HG02840 (cell line): ENCODE results near the gene CHP1.
"Not testable (repeated sequence)": the region's sequence is repeated elsewhere in the genome, so short reads cannot be mapped to it uniquely, and the experiment has no call there.

Experiments
- ATAC-seq: cut with Tn5 transposase; IDR thresholded peaks from one replicate; pipeline ENCODE4 v1.9.1; 2021; ENCODE audit warnings: mild to moderate bottlenecking, moderate library complexity, moderate number of reproducible peaks; ENCODE audit not compliant: unreplicated experiment, low FRiP score

The CHP1 gene

DNA sequence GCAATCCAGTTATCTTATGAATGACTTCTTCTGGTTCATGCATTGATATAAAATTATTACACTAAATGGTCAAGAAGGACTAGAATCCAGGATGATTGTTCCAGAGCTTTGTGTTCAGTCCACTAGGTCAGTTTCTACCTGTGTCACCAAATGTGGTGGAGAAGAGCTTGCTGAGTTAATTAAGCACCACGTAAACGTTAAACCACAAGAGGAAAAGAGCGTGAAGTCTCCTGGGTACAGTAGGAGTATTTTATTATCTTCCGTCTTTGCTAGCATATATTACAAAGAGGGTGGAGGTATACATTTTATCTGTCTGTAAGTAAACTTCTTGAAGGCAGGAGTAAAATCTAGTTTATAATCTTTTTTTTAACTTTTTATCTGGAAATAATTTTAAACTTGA is 23.5 kb downstream of the CHP1 start:
- no peak for ATAC-seq

DNA sequence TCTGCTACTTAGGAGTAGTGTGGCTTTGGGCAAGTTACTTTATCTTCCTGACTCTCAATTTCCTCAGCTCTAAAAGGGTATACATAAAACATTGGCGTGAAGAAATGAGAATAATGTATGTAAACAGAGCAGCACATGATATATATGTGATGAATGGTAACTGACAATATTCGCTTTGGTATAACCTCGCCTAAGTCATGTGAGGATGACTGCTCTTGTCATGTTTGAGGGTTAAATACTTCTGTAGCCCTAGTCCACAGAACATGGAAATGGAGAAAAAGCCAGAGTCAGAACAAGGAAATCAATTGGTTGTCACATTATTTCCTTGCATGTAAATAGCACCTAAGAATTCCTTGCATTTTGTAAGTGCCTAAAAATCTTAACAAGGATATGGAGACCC is 25.0 kb downstream of the CHP1 start:
- ATAC-seq, result no peak

DNA sequence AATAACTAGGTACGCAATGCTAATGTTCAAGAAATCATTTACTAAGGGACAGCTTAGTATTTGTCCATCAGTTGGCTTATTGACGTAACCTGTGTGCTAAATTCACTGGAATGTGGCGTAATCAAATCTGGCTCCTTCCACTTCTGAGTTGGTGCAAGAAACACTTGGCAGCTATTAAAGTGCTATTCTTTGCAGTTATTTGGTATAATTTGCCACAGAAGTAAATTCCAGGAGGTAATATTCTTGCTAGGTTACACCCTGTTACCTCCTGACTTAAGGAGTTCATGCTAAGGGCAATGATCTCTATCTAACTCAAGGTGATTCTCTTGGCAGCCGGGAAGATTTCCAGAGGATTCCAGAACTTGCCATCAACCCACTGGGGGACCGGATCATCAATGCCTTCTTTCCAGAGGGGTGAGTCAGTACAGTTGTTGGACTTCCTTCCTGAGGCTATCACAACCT is 25.5 kb downstream of the CHP1 start:
- ATAC-seq, result no peak

DNA sequence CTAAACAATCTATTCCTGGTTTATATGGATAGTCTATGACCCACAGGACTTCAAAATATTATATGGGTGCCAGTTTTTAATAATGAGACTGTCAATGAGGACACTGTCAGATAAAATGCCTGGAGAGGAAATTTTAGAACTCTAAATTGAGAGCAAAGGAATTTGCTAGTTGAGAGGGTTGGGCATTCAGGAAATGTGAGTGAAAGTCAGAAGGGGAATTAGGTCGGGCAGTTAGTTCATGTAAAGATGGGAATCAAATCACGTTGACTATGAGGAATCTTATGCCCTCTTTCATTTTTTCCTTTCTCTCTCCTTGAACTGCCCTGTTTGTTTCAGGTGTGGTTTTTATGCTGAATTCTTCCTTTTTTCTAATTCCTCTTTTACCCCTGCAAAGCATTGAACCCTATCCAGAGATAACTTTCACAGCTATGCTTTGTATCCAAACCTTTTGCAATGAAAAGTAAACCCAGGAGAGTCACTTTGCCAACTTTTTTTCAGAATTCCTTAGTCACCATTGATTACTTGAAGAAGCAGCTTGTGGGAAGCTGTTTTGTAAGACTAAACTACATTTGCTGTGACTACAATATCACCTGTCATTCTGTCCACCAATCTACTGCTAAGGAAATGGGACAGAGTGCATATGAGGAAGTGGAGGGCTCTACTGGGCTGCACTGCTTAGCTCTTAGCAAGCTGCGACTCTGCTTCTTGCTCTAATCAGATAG is 27.8 kb downstream of the CHP1 start:
- ATAC-seq, result no peak

DNA sequence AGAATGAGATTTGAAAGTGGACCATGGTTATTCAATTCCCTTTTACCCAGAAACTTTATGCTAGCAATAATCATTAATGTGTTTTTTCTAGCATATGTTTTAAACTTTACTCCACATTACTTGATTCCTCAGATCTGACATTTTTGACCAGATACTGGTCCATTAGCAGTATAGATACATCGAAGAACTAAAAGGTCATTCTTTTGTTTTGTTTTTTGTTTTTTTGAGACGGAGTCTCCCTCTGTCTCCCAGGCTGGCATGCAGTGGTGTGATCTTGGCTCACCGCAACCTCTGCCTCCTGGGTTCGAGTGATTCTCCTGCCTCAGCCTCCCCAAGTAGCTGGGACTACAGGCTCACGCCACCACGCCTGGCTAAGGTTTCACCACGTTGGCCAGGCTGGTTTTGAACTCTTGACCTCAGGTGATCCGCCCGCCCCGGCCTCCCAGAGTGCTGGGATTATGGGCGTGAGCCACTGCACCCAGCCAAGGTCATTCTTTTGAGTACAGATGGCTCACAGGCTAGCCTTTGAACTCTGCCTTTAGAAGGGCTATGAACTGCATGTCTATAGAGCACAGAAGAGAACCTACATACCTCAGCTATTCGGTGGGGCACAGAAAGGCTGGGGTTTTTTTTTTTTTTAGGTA is 28.6 kb downstream of the CHP1 start:
- no peak for ATAC-seq

DNA sequence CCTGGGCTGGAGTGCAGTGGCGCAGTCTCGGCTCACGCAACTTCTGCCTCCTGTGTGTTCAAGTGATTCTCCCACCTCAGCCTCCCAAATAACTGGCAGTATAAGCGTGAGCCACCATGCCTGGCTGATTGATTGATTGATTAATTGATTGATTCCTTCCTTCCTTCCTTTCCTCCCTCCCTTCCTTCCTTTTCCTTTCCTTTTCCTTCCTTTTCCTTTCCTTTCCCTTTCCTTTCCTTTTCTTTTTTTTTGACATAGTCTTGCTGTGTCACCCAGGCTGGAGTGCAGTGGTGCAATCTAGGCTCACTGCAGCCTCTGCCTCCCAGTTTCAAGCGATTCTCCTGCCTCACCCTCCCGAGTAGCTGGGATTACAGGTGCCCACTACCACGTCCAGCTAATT is 29.9 kb downstream of the CHP1 start:
- ATAC-seq, result not testable (repeated sequence)

DNA sequence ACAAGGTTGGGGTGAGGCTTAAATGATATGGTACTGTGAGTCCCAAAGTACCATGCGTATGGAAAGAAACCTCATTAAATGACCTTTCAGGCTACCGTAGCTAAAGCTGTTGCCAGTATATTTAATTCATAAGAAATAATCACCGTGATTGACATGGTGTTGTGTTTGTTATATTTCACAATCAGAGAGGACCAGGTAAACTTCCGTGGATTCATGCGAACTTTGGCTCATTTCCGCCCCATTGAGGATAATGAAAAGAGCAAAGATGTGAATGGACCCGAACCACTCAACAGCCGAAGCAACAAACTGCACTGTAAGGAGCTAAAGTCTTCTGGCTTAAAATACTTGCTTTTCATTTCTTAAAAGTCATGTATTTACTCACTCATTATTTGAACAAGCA is 31.5 kb downstream of the CHP1 start:
- no peak for ATAC-seq

DNA sequence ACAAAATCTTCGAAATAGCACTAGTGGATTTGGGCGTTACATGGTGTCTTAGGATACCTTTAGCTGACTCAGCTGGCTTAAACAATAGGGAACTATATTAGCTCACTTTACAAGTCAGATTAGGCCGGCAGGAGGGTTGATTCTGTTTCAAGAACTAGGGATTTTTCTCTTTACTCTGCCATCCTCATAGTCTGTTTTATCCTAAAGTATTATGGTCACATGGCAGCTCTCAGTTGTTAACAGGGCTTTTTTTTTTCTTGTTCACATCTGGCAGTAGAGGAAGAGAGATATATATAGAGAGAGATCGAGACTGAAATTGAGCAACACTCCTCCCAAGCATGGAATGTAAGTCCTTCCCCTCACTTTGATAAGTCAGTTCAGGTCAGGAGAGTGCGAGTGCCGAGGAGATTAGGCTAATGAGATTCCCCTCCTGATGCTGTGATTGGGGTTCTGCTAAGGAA is 32.9 kb downstream of the CHP1 start:
- no peak for ATAC-seq

DNA sequence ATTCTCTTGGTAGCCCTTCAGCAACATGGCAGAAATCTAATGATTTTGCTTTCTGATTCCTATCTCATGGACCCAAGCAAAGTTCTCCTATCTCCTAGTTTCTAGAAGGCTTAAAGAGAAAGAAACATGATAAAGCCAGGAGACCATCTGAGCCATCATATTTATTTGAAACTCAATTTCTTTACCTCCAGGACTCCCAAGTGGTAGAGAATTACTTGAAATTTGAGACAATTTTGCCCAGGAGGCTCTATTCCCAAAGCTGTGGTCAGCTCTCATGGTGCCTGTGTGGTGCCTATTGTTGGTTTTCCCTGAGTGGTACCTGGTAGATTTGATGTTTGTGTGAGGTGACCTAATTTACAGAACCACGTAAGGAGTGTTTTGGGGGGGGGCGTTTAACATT is 38.8 kb downstream of the CHP1 start:
- no peak for ATAC-seq

DNA sequence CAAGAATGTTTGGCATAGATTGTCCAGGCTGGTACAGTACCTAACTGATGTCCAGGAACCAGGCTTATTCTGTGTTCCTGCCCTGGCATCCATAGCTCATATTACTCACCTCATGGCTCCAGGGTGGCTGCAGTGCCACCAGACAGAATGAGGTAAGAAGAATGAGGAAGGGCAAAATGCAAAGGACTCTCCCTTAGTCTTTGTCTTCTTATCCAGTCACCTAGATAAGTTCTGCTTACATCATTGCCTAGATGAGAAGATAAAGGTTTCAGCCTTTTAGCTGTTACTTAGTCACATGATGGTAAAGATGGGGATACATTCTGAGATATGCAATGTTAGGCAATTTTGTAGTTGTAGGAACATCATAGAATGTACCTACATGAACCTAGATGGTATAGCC is 45.8 kb downstream of the CHP1 start:
- ATAC-seq, result no peak

DNA sequence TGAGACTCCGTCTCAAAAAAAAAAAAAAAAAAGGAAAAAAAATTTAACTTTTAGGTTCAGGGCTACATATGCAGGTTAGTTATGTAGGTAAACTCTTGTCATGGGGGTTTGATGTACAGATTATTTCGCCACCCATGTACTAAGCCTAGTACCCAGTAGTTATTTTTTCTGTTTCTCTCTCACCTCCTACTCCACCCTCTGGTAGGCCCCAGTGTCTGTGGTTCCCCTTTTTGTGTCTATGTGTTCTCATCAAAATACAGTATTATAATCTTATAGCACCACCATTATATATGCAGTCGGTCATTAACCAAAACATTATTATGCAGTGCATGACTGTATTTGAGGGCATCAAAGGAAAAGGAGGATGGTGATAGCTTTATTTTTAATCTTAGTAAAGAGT is 47.3 kb downstream of the CHP1 start:
- ATAC-seq, result no peak

DNA sequence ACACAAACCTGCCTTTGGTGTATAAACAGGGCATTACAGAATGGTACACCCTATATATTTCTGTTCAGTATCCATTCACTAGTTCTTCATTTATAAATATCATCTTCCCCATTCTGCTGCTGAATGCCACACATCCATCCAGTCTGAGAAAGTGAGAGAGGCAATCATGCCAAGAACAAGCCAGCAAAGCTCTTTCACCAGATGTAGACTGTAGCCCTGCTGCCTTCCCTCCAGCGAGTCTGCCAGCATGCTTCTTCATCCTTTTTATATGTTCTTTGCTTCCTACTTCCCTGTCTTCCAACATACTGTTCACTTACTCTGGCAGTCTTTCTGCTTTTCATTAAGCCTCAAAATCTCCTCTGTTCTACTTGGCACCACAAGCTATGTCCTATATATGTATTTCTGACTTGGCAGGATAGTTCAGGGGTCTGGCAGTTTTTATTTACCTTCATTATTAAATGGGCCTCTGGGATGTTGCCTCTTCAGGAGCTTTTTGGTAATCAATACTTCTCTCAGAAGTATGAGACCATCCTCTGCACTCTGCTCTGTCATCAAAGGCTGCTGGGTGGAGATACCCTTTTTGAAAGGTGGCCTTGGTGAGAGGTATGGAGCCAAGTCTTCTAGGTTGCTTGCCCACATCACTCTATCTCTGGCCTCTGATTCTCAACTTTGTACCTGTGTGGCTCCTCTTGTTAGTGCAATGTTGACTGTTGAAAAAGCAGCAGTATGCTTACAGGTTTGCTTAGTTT is 48.6 kb downstream of the CHP1 start:
- ATAC-seq, result no peak

DNA sequence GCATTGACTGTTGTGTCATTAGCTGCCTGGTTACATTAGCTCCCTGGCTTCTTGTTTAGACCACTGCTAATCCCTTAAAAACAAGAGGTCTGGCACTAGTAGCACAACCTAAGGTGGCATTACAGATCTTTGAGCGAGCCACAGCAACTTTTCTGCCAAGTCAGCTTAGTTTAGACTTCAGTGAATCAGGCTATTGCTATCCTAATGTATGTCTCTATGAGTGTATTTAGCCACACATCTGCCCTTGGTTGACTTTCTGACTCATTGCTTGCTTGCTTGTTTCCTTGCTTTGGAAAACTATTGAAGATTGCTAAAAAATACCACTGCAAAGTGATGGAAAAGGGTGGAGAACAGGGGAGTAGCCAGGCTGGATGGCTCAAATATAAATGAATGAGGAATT is 50.2 kb downstream of the CHP1 start:
- no peak for ATAC-seq

DNA sequence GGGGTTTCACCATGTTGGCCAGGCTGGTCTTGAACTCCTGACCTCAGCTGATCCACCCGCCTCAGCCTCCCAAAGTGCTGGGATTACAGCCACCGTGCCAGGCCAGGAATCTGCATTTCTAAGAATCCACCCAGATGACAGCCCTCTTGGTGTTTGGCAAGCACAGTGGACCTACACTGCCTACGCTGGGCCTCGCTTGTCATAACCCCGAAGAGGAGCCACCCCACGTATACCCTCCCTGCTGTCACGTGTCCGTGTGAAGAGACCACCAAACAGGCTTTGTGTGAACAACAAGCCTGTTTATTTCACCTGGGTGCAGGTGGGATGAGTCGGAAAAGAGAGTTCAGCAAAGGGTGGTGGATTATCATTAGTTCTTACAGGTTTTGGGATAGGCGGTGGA is 51.4 kb downstream of the CHP1 start:
- ATAC-seq, result not testable (repeated sequence)

DNA sequence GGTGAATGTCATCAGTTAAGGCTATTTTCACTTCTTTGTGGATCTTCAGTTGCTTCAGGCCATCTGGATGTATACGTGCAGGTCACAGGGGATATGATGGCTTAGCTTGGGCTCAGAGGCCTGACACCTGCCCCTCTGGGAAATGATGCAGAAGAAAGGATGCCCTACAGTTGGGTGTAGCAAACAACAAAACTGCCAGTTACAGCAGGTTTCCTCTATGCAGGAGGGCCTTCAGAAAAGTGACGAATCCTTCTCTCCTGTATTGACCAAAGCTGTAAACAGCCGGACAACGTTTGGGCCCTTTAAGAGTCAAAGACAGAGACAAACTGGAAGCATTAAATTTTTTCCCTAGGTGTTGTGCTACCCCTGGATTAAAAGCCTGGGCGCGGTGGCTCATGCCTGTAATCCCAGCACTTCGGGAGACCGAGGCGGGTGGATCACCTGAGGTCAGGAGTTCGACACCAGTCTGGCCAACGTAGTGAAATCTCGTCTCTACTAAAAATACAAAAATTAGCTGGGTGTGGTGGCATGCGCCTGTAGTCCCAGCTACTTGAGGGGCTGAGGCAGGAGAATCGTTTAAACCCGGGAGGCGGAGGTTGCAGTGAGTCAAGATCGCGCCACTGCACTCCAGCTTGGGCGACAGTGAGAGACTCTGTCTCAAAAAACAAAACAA is 52.0 kb downstream of the CHP1 start:
- ATAC-seq, result not testable (repeated sequence)

DNA sequence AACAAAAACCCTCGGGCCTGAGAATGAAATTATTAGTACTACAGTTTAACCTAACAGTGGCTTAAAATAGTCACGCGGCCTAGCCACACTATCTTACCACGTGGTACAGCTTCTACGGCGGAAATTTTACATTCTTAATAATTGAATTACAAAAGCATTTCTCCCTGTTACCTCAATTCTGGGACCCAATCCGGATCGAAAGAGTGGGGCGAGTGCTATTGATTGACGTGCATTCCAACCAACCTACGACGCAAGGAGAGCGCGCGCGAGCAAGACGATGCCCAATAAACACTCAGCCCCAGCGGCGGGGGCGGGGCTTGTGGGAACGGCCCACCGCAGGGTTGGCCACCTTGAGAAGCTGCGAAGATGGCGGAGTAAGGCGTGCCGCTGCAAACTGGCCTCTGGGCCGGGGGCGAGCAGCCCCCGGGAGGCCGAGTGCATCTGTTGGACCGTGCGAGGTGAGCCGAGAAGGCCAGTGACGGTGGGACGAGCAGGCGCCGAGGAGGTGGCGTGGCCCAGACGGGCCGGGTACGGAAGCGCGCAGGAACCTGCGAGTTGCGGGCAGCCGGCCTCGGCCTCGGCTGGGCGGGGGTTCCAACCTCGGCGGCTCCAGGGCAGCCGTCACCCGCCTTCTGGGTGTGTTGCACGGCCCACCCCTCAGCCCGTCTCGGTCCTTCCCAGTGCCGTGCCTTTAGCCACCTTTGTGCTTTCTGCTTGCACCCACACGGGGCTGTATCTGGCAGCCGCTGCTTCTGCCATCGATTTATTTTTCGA is 52.8 kb downstream of the CHP1 start:
- peak; percentile 94 for ATAC-seq

DNA sequence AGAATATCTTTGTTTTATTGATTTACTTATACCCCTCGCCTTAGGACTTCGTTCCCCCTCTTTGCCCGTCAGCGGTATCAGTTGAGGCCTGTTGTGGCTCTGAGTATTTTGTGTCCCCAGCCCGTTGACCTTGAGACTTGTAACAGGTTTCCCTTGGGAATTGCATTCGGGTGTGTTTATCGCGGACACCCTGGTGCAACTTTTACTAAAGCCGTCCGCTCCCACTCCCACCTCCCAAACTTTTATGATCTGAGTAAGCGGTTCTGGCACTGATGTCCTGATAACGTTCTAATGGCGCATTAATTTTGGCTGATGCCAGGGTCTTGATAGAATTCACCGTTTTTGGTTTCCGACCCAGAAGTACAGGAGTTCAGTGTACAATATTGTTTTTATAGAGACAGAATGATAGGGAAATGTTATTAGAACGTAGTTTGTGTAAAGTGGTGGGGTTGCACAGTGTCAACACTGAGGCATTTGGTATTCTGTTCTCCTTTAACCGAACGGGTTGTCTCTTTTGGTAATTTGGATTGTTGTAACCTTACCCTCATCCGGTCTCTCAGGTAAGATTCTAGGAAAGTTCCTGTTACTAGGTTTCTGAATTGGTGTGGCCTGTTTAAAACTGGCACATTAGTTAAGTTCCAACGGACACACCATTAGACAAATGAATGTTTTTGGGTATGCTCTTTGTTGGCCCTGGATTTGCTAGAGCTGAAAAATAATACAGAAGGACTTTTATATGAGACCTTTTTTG is 53.5 kb downstream of the CHP1 start:
- no peak for ATAC-seq

DNA sequence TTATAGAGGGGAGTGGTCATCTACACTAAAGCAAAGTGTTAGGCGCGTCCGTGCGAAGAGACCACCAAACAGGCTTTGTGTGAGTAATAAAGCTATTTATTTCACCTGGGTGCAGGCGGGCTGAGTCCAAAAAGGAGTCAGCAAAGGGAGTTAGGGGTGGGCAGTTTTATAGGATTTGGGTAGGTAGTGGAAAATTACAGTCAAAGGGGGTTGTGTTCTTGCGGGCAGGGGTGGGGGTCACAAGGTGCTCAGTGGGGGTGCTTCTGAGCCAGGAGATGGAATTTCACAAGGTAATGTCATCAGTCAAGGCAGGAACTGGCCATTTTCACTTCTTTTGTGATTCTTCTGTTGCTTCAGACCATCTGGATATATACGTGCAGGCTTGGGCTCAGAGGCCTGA is 54.2 kb downstream of the CHP1 start:
- no peak for ATAC-seq

DNA sequence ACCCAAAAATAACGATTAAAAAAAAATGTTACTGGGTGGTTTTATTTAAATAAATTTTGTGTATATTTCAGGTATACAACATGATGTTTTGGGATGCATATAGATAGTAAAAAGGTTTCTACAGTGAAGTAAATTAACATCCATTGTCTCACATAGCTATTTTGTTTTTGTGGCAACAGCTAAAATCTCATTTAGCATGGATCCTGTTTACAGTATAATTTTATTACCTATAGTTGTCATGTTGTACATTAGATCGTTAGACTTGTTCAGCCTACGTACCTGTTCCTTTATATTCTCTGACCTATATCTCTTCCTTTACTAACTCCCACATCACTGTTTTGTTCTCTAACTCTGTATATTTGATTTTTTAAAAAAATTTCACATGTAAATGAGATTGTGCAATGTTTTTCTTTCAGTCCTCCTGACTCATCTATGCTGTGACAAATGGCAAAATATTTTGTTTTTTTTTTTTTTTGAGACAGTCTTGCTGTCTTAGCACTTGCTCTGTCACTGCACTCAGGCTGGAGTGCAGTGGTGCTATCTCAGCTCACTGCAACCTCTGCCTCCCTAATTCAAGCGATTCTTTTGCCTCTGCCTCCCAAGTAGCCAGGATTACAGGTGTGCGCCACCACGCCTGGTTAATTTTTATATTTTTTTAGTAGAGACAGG is 55.7 kb downstream of the CHP1 start:
- ATAC-seq, result no peak
